Parathyroid adenoma (tissue), 2 donors: Measurements from ENCODE around the gene ADAM22.

ENCODE experiments used
- H2AFZ ChIP-seq: fragments of 300-600 bp; sonication (generic); one replicate; pipeline ENCODE4 v1.7.0; 2017; ENCODE audit warnings: antibody characterized with exemption, mild to moderate bottlenecking
- H3K27ac ChIP-seq: fragments of 300-600 bp; sonication (generic); one replicate; pipeline ENCODE4 v1.7.0; 2017
- H3K27me3 ChIP-seq: fragments of 300-600 bp; sonication (generic); one replicate; pipeline ENCODE4 v1.7.0; 2017; ENCODE audit warnings: low read length; ENCODE audit not compliant: control insufficient read depth, insufficient read depth
- H3K36me3 ChIP-seq: fragments of 300-600 bp; sonication (generic); one replicate; pipeline ENCODE4 v1.7.0; 2017; ENCODE audit warnings: low read length; ENCODE audit not compliant: control insufficient read depth, insufficient read depth
- H3K4me1 ChIP-seq: fragments of 300-600 bp; sonication (generic); one replicate; pipeline ENCODE4 v1.7.0; 2017; ENCODE audit warnings: control low read depth
- H3K4me2 ChIP-seq: fragments of 300-600 bp; sonication (generic); one replicate; pipeline ENCODE4 v1.7.0; 2017; ENCODE audit warnings: low read length
- H3K4me3 ChIP-seq: fragments of 300-600 bp; sonication (generic); one replicate; pipeline ENCODE4 v1.7.0; 2017; ENCODE audit warnings: low read depth, low read length
- H3K79me2 ChIP-seq: fragments of 300-600 bp; sonication (generic); one replicate; pipeline ENCODE4 v1.7.0; 2017; ENCODE audit warnings: control low read depth
- H3K9ac ChIP-seq: fragments of 300-600 bp; sonication (generic); one replicate; pipeline ENCODE4 v1.7.0; 2017; ENCODE audit warnings: mild to moderate bottlenecking
- H3K9me3 ChIP-seq: fragments of 300-600 bp; sonication (generic); one replicate; pipeline ENCODE4 v1.7.0; 2017; ENCODE audit warnings: low read length; ENCODE audit not compliant: control insufficient read depth
- CTCF ChIP-seq: fragments of 300-600 bp; sonication (generic); IDR thresholded peaks from one replicate; pipeline ENCODE4 v1.7.0; 2017; ENCODE audit warnings: antibody characterized with exemption, mild to moderate bottlenecking
- donor health status: primary hyperparathyroidism.

ADAM22 gene

GRCh38 chr7:88127637-88128290 is 193.7 kb downstream of the ADAM22 start:
- no peak for TF ChIP-seq CTCF
- H3K79me2 ChIP-seq = no peaks in the 10 kb centered on the region
- H3K27ac ChIP-seq = no peak overlapping the region
- H3K4me1 ChIP-seq = no peaks in the 10 kb centered on the region
- no peak overlapping the region for H2AFZ ChIP-seq
- H3K36me3 ChIP-seq = no peaks in the 10 kb centered on the region
- no peaks in the 10 kb centered on the region for H3K9me3 ChIP-seq
- no peak overlapping the region for H3K9ac ChIP-seq
- H3K4me2 ChIP-seq = no peak overlapping the region
- no peak overlapping the region for H3K4me3 ChIP-seq
- H3K27me3 ChIP-seq = no peaks in the 10 kb centered on the region

- Histone ChIP-seq H3K27ac (no peak overlapping the region), H3K4me2 (no peak overlapping the region), H3K9me3 (no peaks in the 10 kb centered on the region), H3K4me1 (no peaks in the 10 kb centered on the region), H3K36me3 (no peaks in the 10 kb centered on the region), H3K4me3 (no peak overlapping the region), H2AFZ (no peak overlapping the region), H3K9ac (no peak overlapping the region), H3K27me3 (no peaks in the 10 kb centered on the region), H3K79me2 (no peaks in the 10 kb centered on the region)
- no peak for TF ChIP-seq CTCF
Observed at GRCh38 chr7:88132725-88133124, 198.7 kb downstream of the ADAM22 start.

- Histone ChIP-seq H3K36me3 (no peaks in the 10 kb centered on the region), H3K27ac (no peak overlapping the region)
Observed at GRCh38 chr7:88140947-88141346, 206.9 kb downstream of the ADAM22 start.

GRCh38 chr7:88141479-88141878 is 207.4 kb downstream of the ADAM22 start:
- TF ChIP-seq CTCF = no peak
- Histone ChIP-seq H3K9ac (no peak overlapping the region), H3K27me3 (no peaks in the 10 kb centered on the region), H3K79me2 (no peaks in the 10 kb centered on the region), H3K4me2 (no peak overlapping the region), H3K4me1 (no peaks in the 10 kb centered on the region), H3K27ac (no peak overlapping the region), H3K9me3 (no peaks in the 10 kb centered on the region), H3K36me3 (no peaks in the 10 kb centered on the region), H3K4me3 (no peak overlapping the region), H2AFZ (no peak overlapping the region)

More at GRCh38 chr7:88140947-88141346, 206.9 kb downstream of the ADAM22 start:
- peak overlapping the region; percentile 43 for H3K4me2 ChIP-seq
- no peaks in the 10 kb centered on the region for H3K9me3 ChIP-seq
- H3K4me3 ChIP-seq = no peak overlapping the region
- no peak overlapping the region for H3K9ac ChIP-seq
- H3K4me1 ChIP-seq = no peaks in the 10 kb centered on the region
- H3K79me2 ChIP-seq = no peaks in the 10 kb centered on the region
- H2AFZ ChIP-seq = no peak overlapping the region
- no peak for TF ChIP-seq CTCF
- no peaks in the 10 kb centered on the region for H3K27me3 ChIP-seq

- Histone ChIP-seq H3K9ac (no peak overlapping the region), H3K4me2 (no peak overlapping the region), H3K36me3 (no peaks in the 10 kb centered on the region)
Observed at GRCh38 chr7:88141953-88142352, 207.9 kb downstream of the ADAM22 start.

More at GRCh38 chr7:88141953-88142352, 207.9 kb downstream of the ADAM22 start:
- Histone ChIP-seq H2AFZ (no peak overlapping the region), H3K4me3 (no peak overlapping the region), H3K27ac (no peak overlapping the region), H3K9me3 (no peaks in the 10 kb centered on the region), H3K79me2 (no peaks in the 10 kb centered on the region), H3K4me1 (no peaks in the 10 kb centered on the region), H3K27me3 (no peaks in the 10 kb centered on the region)
- no peak for TF ChIP-seq CTCF
